ENCODE measurements around the gene PLXND1. TPM values are rescaled to one million over a fixed set of nuclear protein-coding genes. Genes with fewer than 3 reads are reported as not detected.
A peak's percentile ranks its signal among the peaks of the same experiment; 100 is the strongest.

PLXND1 gene
- total and polyA plus RNA-seq, 8 donors: 15.5 to 66.2 (median 28.5) TPM

DNA sequence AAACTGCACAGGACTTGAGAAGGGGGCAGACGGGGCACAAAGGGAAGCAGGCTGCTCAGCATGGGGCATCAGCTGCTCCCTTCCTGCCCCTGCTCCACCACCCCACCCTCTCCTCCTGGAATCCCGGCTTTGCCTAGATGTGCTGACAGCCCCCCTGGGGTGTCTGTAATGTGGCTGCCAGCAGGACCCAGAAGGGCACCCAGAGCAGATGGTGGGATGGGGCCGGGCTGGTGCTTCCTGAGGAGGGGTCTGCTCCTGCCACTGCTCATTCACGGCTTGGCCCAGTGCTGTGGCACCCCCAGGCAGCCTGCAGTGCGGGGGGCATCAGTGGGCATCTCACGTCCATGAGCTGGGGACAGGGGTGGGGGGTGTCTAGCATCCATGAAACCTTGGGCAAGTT, 53.3 kb downstream of the PLXND1 start:
- 63 to 69% methylated on average over 6 of the region's 6 CpGs for WGBS, 2 donors
- ATAC-seq: no peak
- H3K9me3 ChIP-seq: no peaks in the 10 kb centered on the region
- H3K27me3 ChIP-seq: no peaks in the 10 kb centered on the region
- peaks cover 0 to 4% (median 0%) of the 10 kb centered on the region in 3 donors for H3K4me1 ChIP-seq
- H3K36me3 ChIP-seq: no peaks in the 10 kb centered on the region
- peak in 1 of 6 donors; percentile 43 for DNase-seq
- no peak overlapping the region for H3K27ac ChIP-seq
- FAIRE-seq: no peak
- TF ChIP-seq, protein P1, sequence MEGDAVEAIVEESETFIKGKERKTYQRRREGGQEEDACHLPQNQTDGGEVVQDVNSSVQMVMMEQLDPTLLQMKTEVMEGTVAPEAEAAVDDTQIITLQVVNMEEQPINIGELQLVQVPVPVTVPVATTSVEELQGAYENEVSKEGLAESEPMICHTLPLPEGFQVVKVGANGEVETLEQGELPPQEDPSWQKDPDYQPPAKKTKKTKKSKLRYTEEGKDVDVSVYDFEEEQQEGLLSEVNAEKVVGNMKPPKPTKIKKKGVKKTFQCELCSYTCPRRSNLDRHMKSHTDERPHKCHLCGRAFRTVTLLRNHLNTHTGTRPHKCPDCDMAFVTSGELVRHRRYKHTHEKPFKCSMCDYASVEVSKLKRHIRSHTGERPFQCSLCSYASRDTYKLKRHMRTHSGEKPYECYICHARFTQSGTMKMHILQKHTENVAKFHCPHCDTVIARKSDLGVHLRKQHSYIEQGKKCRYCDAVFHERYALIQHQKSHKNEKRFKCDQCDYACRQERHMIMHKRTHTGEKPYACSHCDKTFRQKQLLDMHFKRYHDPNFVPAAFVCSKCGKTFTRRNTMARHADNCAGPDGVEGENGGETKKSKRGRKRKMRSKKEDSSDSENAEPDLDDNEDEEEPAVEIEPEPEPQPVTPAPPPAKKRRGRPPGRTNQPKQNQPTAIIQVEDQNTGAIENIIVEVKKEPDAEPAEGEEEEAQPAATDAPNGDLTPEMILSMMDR (IDR thresholded peaks at IDR 0.05): no peak
- intact Hi-C loops (cut with DNase I): no loop called here
- H3K4me3 ChIP-seq: no peak overlapping the region

GRCh38 chr3:129552287-129553050, 54.0 kb downstream of the PLXND1 start:
- Histone ChIP-seq H3K9me3 (no peaks in the 10 kb centered on the region), H3K36me3 (no peaks in the 10 kb centered on the region), H3K27ac (no peak overlapping the region), H3K27me3 (no peaks in the 10 kb centered on the region), H3K4me3 (no peak overlapping the region), H3K4me1 (peaks cover 0 to 4% (median 0%) of the 10 kb centered on the region in 3 donors)
- TF ChIP-seq, protein P1 (IDR thresholded peaks at IDR 0.05): no peak
- ATAC-seq (no peak), DNase-seq (peak in 1 of 6 donors; percentile 31), FAIRE-seq (no peak)
- WGBS, 2 donors: 81 to 83% methylated on average over 10 of the region's 10 CpGs
- intact Hi-C loops (cut with DNase I): no loop called here

DNA sequence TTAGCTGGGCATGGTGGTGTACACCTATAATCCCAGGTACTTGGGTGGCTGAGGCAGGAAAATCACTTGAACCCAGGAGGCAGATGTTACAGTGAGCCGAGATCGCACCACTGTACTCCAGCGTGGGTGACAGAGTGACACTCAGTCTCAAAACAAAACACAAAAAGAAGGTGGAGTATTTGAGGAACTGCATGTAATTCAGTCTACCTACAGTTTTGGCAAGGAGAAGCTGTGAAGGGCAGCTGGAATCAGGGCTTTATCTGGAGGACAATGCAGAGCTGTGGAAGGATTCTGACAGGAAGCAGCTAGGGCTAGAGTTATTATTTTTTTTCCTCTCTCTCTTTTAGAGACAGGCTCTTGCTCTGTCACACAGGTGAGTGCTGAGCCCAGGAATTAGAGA, 56.7 kb downstream of the PLXND1 start:
- H3K9me3 ChIP-seq: no peaks in the 10 kb centered on the region
- no peaks in the 10 kb centered on the region for H3K27me3 ChIP-seq
- 92% methylated on average over 3 of the region's 3 CpGs for WGBS, 2 donors
- ATAC-seq: no peak
- H3K4me1 ChIP-seq: peaks cover 0 to 4% (median 0%) of the 10 kb centered on the region in 3 donors
- no peaks in the 10 kb centered on the region for H3K36me3 ChIP-seq
- intact Hi-C loops (cut with DNase I): no loop called here
- no peak for FAIRE-seq
- TF ChIP-seq, protein P1 (IDR thresholded peaks at IDR 0.05): no peak
- no peak overlapping the region for H3K27ac ChIP-seq
- no peak overlapping the region for H3K4me3 ChIP-seq
- DNase-seq: no peak

DNA sequence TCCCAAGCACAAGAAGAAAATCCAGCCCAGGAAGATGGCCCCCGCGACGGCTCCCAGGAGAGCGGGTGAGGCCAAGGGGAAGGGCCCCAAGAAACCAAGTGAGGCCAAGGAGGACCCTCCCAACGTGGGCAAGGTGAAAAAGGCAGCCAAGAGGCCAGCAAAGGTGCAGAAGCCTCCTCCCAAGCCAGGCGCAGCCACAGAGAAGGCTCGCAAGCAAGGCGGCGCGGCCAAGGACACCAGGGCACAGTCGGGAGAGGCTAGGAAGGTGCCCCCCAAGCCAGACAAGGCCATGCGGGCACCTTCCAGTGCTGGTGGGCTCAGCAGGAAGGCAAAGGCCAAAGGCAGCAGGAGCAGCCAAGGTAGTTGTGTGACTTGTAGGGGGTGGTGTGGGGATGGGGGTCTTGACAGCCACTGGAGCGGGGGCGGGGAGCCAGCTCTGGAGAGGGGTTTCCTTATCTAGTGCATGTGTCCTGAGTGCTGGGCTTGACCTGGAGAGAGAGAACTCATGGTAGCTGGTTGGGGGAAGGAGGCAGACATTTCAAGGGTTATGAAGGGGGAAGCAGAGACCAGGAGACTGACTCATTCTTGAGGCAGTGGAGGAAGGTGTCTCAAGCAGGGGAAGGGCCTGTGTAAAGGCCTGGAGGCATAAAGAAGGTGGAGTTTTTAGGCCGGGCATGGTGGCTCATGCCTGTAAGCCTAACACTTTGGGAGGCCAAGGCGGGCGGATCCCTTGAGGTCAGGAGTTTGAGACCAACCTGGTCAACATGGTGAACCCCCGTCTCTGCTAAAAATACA, 57.3 kb downstream of the PLXND1 start:
- H3K9me3 ChIP-seq: no peaks in the 10 kb centered on the region
- no peaks in the 10 kb centered on the region for H3K36me3 ChIP-seq
- no peaks in the 10 kb centered on the region for H3K27me3 ChIP-seq
- no peak for ATAC-seq
- WGBS, 2 donors: 85 to 90% methylated on average over 17 to 18 of the region's 18 CpGs
- no peak overlapping the region for H3K4me3 ChIP-seq
- H3K27ac ChIP-seq: no peak overlapping the region
- TF ChIP-seq, protein P1 (IDR thresholded peaks at IDR 0.05): no peak
- no peak for DNase-seq
- intact Hi-C loops (cut with DNase I): no loop called here
- H3K4me1 ChIP-seq: peaks cover 0 to 4% (median 0%) of the 10 kb centered on the region in 3 donors
- FAIRE-seq: no peak

Measured in pancreas (tissue), 10 donors.